Central memory CD4-positive, alpha-beta T cell (primary cell): ENCODE data around the gene TSGA10IP.
A peak's percentile ranks its signal among the peaks of the same experiment; 100 is the strongest.
"Not testable (repeated sequence)": the region's sequence is repeated elsewhere in the genome, so short reads cannot be mapped to it uniquely, and the experiment has no call there.

ENCODE experiments used
- DNase-seq: peaks from one replicate; pipeline ENCODE4 v3.0.0; 2022

The TSGA10IP gene

GRCh38 chr11:65947603-65948125 lies 2.4 kb downstream of the TSGA10IP start:
- no peak for DNase-seq

- not testable (repeated sequence) for DNase-seq
These were observed 5.4 kb downstream of the TSGA10IP start for GRCh38 chr11:65950711-65951110.

- DNase-seq, result not testable (repeated sequence)
These were observed 6.4 kb downstream of the TSGA10IP start for GRCh38 chr11:65951641-65952040.

GRCh38 chr11:65952052-65952521 lies 6.8 kb downstream of the TSGA10IP start:
- DNase-seq, result no peak

- no peak for DNase-seq
These were observed 8.2 kb downstream of the TSGA10IP start for GRCh38 chr11:65953471-65953870.

GRCh38 chr11:65954771-65955170 lies 9.5 kb downstream of the TSGA10IP start:
- no peak for DNase-seq

- no peak for DNase-seq
These were observed 13.0 kb downstream of the TSGA10IP start for GRCh38 chr11:65958291-65958690.

- no peak for DNase-seq
These were observed 13.6 kb downstream of the TSGA10IP start for GRCh38 chr11:65958774-65959420.

GRCh38 chr11:65960824-65961266 lies 15.6 kb downstream of the TSGA10IP start:
- DNase-seq, result no peak

- peak; percentile 95 for DNase-seq
These were observed 16.2 kb downstream of the TSGA10IP start, which contains the start of gene SART1 for GRCh38 chr11:65961267-65962140. SART1 (plus strand) TSS chr11:65961734; CDS start chr11:65961781, 47 bp downstream.

- DNase-seq, result no peak
These were observed 16.9 kb downstream of the TSGA10IP start for GRCh38 chr11:65962141-65962564.

- DNase-seq, result no peak
These were observed 19.6 kb downstream of the TSGA10IP start for GRCh38 chr11:65964906-65965305.

GRCh38 chr11:65965986-65966762 lies 20.9 kb downstream of the TSGA10IP start:
- no peak for DNase-seq

GRCh38 chr11:65967329-65967934 lies 22.2 kb downstream of the TSGA10IP start:
- no peak for DNase-seq

- no peak for DNase-seq
These were observed 23.6 kb downstream of the TSGA10IP start for GRCh38 chr11:65968600-65969482.

GRCh38 chr11:65972116-65972515 lies 26.8 kb downstream of the TSGA10IP start:
- DNase-seq, result no peak

GRCh38 chr11:65973439-65974110 lies 28.3 kb downstream of the TSGA10IP start:
- DNase-seq, result no peak

- no peak for DNase-seq
These were observed 30.5 kb downstream of the TSGA10IP start for GRCh38 chr11:65975771-65976170.

- DNase-seq, result no peak
These were observed 31.2 kb downstream of the TSGA10IP start for GRCh38 chr11:65976216-65977176.
